Stimulated activated CD8-positive, alpha-beta memory T cell treated with anti-CD3 and anti-CD28 coated beads, Interleukin-7, amount 100 ng/mL, for 1 hour (primary cell): ENCODE data around the gene COX15.
A peak's percentile ranks its signal among the peaks of the same experiment; 100 is the strongest.
"Not testable (repeated sequence)": the region's sequence is repeated elsewhere in the genome, so short reads cannot be mapped to it uniquely, and the experiment has no call there.

ENCODE experiments used
- DNase-seq, 2 donors: peaks; one replicate each; pipeline ENCODE4 v3.0.0-alpha.2; 2020; ENCODE audit warnings: low read depth in 2 of 2

COX15 gene

DNA sequence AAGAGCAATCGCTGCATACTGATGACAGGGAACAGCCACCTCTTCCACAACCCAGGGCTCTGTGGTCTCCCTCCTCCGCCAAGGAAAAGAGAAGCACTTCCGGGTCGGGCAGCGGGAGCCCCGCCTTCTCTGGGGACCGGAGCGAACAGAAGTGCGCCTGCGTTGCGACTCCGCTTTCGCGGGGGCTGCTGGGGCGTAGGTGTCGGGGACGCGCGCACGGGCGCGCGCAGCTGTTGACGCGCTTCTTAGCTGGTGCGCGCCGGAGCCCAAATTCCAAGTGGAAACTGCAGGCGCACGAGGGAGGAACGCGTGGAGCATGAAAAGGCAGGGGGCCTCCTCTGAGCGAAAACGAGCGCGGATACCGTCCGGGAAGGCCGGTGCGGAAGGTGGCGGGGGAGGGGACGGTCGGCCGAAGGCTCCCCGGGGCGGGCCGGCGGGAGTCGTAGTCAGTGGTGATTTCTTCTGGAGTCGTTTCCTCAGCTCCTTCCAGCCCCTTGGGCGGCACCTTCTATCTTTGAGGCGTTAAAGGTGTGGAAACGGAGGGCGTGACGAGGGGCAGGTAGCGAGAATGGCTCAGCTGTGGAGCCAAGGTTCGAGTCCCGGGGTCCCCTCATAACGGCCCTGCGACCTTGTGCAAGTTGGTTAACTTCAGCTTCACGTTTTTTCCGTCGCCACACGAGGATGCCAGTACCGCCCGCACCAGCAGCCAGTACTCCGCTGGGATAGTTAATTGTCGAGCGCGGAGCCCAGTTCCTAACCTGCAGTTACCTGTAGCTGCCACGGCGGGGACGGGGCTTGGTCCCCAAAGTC, at the start of gene COX15, which contains the start of gene CUTC:
COX15 (minus strand) TSS at position 95 of the 810 bp plus-strand sequence; CDS start at position 17, 78 bp downstream.
CUTC (plus strand) TSS at position 202 of the 810 bp plus-strand sequence; CDS start at position 317, 115 bp downstream.
- DNase-seq: peak; percentile 88 to 90

DNA sequence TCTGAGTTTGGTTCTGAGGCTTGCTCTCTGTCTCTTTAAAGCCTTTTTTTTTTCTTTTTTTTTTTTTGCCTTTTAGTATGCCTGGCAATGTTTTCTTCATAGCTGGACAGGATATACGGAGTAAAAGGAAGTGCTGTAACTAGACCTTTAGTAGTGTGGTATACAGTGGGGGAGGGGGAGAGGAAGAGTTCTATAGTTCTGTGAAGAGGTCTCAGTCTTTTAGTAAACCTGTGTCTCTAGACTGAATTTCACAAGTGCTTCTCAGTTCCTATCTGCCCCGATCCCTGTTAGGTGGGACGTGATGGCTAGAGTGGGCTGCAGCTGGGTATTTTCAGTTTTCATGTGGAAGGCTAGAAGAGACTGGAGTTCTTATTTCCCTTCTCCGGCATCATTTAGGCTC, 47.4 kb upstream of the COX15 start:
- DNase-seq: no peak

DNA sequence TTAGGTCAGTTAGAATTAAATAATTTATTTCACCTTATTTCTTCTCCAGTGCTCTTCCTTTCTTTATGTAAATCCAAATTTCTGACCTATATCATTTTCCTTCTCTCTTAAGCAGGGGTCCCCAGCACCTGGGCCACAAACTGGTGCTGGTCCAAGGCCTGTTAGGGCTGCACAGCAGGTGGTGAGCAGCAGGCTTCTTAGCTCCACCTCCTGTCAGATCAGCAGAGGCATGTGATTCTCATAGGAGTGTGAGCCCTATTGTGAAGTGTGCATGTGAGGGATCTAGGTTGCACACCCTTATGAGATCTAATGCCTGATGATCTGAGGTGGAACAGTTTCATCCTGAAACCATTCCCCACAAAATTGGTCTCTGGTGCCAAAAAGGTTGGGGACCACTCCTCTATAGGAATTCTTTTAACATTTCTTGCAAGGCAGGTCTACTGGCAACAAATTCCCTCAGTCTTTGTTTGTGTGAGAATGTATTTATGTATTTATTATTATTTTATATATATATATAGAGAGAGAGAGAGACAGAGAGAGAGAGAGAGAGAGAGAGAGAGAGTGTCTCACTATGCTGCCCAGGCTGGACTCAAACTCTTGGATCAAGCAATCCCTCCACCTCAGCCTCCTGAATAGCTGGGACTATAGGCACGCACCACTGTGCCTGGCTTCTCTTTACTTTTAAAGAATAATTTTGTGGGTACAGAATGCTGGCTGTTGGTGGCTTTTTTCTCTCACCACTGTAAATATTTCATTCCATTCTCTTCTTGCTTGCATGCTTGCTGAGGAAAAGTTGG, 46.2 kb upstream of the COX15 start:
- no peak for DNase-seq

DNA sequence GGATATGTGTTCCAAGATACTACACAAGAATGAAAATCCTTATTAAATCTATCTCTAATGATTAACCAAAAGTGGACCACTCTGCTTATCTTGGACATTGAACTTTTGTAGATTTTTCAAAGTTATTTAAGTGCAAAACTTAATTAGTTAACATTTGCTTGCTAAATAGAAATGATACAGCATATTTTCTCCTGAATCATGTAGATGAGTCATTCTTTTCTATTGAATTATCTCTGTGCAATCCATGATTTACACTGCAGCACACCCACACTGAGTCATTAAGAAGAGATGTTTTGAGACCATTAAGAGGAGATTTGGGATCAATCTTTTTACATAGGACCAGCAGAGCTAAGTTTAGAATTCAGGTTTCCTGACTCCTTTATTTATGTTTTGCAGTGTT, 43.9 kb upstream of the COX15 start:
- no peak for DNase-seq

DNA sequence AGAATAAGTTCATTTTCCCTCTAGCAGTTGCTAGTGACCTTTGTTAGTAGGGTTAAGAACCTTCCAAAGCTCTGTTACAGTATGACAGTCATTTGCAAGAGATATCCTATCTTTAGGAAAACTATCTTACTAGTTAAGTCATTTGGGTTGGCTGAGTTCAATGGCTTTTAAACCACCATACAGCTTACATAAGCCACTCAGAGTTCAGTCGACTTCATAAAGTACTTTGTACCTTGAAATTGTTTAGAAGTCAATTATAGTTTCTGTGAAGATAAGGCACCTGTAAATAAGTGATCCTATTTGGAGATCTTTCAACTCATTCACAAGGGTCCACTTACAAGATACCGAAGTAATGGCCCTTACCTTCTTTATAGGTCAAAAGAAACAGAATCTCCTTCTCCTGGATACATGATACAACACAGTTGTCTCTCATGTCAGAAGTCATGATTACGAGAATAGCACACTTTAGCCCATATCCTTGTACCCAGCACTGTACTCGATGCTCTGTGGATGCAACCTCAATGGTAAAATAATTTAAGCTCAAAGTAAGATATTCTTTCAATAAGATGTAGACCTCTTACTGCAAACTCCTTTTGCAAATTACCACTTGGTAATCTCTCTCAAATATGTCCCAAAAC, 38.6 kb upstream of the COX15 start:
- DNase-seq: no peak

DNA sequence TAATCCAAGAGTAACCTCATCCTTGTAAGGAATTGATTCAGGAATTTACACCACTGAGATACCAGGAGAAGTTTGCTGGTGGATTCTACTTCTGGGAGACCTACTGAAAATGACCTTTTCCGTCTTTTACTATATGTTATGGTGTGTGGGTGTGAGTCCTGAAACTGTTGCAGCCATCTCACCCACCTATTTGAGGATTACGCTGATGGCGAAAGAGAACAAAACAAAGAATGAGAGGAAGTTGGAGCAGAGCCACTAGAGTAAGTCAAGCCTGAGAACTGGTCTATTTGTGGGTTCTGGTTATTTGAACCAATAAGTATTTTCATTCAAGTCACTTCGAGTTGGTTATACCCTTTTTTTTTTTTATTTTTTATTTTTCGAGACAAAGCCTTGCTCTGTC, 37.8 kb upstream of the COX15 start:
- no peak for DNase-seq

DNA sequence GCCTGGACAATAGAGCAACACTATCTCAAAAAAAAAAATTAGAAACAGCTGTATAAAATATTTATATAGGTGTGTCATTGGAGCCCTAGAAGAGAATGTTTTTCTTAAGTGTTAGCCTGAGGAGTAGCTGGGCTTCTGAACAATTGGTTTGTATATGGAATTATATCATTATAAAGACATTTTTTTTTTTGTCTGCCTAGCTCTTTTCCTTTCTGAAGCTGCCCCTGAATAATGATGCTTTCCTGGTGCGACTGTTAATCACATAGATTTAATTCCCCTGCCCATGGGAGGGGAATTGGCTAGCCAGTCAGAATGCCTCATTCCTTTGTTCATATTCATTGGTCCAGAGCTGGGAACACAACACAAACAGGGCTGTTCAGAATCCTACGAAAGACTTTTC, 36.6 kb upstream of the COX15 start:
- no peak for DNase-seq

DNA sequence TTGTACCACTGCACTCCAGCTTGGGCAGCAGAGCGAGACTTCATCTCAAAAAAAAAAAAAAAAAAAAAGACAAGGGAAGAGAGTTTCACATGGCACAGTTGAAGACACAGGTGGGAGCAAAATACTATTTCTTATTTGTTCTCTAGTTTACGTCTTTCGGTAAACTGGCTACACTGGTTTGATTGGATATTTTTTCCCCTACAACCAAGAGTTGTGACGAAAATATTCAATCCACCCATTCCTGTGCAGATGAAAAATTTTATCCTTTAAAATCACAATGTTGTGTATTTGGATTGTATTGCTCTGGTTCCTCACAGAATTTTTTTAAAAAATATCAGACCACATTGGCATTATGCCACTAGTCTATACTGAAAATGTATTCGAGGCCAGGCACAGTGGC, 36.0 kb upstream of the COX15 start:
- DNase-seq: no peak

DNA sequence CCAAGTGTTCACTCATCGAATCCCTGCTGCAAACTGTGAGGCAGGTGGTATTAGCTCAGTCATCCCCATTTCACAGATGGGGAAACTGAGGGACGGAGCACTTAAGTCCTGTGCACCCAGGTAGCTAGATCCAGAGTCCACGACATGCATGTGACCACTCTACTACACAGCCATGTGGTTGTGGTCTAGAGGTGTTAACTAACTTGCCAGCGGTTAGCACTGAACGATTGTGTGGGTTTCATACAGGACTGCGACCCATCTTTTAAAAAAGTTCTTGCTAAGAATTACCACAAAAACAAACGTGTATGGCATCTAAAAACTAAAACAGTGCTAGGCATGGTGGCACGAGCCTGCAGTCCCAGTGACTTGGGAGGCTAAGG, 34.4 kb upstream of the COX15 start:
- no peak for DNase-seq

DNA sequence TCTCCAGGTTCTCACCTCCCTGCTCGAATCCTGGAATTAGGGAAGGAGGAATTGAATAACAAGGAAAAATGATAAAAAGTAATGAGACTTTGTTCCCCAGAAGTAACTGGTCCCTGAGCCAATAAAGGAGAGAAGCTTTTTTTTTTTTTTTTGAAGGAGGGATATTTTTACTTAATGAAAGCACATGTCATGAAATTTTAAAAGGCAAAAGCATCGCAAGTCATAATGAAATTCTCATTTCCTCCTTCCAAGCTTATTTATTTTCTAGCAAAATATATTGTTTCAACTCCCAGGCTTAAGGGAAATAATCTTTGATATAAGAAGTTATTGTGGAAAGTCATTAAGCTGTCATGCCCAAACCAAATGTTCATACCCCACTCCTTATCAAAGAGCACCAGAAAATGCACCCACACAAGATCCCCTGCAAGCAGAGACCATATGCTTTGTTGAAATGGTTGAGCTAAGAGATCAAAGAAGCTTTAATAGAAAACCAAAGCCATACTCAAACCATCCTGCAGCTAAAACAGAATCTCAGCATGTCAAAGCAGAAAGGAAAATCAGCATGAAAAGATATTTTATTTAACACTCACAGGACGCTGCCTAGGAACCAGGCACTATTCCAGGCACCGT, 33.9 kb upstream of the COX15 start:
- no peak for DNase-seq

DNA sequence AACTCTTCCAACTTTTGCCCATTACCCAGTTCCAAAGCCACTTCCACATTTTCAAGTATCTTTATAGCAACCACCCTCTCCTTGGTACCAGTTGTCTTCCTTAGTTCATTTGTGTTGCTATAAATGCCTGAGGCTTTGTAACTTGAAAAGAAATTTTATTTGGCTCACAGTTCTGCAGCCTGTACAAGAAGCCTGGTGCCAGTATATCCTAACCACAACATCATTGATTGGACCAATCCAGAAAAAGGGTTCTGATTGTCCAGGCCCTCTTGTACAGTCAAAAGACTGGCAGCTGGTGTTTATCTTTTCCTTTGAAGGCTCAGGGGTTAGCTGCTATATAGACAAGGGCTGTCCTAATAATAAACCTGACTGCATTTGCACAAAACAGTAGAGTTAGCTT, 29.4 kb upstream of the COX15 start:
- DNase-seq: no peak

DNA sequence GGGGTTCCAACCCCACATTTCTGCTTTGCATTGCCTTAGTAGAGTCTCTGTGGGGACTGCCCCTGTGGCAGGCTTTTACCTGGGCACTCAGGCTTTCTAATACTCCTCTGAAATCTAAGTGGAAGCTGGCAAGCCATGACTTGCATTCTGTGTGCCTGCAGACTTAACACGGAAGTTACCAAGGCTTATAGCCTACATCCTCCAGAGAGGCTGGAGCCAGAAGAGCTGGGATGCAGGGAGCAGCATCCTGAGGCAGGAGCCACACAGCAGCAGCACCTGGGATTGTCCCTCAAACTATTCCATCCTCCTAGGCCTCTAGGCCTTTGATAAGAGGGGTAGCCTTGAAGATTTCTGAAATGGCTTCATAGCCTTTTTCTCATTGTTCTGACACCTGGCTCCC, 28.4 kb upstream of the COX15 start:
- DNase-seq: no peak

DNA sequence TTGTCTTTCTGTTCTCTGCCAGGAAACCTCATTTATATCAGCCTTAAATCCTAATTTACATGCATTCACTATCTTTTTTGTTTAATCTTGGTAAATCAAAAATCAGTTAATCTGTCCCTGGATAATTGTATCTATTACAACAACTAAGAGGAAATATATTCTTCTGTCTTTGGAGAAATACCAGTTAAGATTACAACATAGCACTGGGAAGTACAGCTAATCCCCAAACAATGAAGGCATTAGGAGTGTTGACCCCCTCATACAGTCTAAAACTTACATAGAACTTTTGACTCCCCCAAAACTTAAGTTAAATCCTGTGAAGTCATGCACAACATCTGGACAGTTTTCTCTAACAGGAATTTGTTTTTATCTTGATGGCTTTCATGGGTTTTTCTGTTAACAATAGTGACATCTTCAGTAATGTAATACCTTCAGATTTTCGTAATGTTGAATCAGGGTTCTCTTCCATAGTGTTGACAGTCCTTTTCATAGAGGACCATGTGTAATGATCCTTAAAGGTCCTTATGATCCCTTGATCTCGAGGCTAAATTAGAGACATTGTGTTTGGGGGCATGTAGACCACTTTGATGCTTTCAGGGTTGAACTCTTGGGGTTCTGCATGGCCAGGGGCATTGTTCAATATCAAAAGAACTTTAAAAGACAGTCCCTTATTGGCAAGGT, 26.4 kb upstream of the COX15 start:
- DNase-seq: no peak

DNA sequence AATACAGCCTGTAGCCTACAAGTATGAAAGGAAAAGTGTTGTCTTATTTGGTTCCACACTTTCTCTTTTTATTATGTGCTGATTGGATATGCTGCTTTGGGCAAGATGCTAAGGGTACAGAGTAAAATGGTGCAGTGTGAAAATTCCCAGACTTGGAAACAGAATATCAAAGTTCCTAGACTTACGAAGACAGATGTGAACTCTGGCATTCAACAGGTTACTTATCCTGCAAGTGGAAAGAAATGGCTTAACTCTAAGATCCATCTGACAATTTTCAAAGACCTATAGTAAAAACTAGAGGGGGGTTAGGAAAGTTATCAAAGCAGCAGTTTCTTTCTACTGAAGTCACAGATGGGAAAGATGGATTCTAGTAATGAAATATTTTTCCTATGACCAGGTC, 24.2 kb upstream of the COX15 start:
- no peak for DNase-seq

DNA sequence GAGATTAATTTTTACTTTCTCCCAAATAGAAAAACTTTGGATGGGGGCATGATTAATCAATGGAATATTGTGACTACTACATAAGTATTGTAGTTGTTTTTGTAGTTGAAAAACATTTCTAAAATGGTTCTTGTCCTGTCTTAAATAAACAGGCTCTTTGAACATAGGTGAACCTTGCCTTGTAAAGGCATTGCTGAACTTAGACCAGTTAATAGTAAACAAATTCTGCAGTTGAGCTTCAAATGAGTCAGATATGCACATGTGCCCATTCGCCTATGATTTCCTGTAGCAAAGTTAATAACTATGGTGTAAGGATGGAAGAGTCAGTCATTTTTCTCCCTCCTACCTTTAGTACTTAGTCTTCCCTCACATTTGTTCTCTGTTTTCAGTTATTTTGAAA, 22.7 kb upstream of the COX15 start:
- no peak for DNase-seq

DNA sequence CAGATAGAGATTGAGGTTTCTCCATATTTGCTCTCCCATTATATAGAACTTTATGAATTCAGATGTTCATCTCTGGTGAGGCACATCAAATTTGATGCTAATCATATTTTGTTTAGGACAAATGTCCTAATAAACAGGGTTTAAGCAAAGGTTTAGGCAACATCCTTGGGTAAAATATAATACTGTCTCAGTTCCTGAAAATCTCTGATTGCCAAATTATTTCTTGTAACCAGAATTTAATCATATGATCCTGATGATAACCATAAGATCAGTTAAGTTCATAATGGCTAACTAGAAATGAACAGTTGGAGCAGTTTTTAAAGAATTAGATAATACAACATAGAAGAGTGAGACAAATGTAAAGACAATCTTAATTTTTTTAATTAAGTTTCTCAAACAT, 18.7 kb upstream of the COX15 start:
- DNase-seq: no peak

DNA sequence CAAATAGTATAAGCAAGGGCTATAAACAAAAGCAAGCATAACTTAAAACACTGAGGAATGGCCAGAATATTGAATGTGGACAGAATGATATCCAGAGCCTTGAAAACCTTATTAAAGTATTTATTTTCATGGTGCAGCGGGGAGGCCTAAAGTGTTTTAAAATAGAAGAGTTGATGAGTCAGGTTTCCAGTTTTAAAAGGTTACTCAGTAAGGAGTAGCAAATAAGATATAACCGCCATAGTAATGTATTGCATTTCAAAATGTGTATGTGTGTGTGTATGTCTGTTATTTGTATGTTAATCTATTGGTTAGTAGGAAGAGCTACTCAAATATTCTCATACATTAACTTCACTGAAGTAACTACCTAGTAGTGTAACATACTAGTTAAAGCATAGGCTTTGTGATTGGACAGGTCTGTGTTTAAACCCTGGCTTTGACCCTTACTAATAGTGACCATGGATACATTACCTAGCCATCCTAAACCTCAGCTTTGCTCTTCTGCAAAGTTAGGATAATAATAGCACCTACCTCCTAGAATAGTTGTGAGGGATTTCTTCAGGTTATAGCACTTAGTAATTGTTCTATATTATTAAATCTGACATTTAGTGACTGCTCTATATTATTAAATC, 17.0 kb upstream of the COX15 start:
- no peak for DNase-seq

DNA sequence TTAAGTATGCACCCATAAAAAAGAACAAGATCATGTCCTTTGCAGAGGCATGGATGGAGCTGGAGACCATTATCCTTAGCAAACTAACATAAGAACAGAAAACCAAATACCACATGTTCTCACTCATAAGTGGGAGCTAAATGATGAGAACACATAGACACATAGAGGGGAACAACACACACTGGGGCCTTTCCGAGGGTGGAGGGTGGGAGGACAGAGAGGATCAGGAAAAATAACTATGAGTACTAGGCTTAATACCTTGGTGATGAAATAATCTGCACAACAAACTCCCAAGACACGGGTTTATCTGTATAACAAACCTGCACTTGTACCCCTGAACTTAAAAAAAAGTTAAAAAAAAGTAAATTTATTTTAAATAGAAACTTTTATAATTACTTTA, 14.2 kb upstream of the COX15 start:
- not testable (repeated sequence) for DNase-seq

DNA sequence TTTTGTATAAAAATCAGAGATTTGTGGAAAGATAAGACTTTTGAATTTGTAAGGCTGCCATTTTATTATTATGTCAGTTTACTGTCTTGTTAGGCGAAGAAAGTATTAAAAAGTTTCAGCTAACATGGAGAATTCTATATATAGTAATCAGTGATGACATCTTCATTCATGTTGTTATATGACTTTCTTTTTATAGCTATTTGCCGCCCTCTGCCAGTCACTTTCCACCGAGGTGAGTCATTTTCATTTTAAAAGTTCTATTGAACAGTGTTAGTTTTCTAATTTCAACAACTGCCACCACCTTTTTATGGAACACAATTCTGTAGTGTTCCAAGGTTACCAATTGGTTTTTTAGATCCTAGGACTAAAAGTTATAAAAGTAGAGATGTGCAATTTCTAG, 11.9 kb upstream of the COX15 start:
- DNase-seq: no peak

DNA sequence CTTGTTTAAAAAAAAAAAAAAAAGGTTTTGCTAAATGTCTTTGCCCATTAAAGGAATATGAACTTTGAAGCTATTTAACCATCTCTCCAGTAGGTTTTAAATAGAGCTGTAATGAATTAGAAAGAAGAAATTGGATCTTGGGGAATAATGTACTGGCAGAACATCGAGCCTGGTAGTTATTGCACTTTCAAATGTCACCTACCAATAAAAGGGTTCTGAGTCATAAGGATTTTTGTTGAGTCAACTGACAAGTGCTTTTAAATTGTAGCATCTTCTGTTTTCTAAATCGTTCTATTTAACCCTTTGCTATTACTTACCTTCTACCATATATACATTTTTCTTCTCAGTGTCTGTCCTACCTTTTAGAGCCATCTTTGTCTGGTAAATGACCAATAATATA, 10.8 kb upstream of the COX15 start:
- no peak for DNase-seq

DNA sequence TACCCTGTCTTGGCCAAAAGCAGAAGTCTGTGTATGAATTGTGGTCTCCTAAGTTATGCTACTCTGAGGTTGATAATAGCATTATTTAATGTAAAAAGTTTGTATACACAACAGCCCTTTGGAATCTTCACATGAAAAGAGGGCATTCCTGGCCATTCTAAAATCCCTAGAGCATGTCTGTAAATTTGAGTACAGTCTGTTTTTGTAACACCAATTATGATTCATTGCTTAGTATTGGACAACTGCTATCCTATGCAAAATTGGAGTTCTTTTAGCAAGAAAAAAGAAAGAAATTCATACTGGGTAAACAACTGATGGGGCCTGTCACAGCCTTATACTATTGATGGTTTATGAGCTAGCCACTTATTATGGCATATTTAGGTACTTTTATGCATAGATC, 10.3 kb upstream of the COX15 start:
- no peak for DNase-seq
